Brain pericyte (primary cell): ENCODE results near the gene ANKLE2.
"Not testable (repeated sequence)": the region's sequence is repeated elsewhere in the genome, so short reads cannot be mapped to it uniquely, and the experiment has no call there.

Experiments
- DNase-seq: peaks from one replicate; pipeline ENCODE4 v3.0.0-alpha.2; 2012; ENCODE audit warnings: low read depth, low spot score

The ANKLE2 gene

DNA sequence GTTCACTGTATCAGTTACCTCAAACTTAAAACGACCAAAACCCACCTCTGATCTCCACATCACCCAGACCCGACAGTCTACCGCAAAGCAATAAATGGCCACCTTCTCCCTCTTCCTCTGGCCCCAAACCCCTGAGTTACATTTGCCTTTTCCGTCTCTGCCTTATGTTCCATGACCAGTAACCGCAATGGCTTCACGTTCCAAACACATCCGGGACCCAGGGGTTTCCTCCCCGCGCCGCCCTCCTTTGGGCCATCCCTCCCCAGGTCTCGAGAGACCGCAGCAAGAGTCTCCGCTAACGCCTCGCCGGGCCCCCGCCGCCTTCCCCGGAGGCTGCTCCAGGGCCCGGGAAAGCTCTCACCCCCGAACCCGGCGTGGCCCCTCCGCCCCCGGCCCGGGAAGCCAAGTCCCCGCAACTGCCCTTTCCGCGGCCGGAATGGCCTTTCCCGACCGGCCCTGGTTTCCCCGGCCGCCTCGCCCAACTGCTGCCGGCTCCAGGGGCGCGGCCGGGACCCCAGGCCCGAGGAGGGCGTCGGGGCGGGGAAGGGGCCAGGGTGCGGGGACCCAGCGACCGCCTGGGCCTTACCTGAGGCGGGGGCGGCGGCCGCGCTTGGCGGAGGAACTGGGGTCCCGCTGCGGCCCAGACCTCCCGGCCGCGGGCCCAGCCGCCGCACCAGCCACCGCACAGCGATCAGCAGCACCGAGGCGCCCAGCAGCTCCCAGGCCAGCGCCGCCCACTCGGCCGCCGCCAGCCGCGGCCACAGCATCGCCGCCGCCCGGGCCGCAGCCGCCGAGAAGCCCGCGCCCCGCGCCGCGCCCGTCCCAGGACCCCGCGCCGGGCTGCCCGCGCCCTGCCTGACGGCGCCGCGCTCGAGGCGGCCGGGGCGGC, at the start of gene ANKLE2:
ANKLE2 (minus strand) TSS at position 801 of the 889 bp plus-strand sequence; CDS start at position 767, 34 bp downstream.
- DNase-seq: no peak

DNA sequence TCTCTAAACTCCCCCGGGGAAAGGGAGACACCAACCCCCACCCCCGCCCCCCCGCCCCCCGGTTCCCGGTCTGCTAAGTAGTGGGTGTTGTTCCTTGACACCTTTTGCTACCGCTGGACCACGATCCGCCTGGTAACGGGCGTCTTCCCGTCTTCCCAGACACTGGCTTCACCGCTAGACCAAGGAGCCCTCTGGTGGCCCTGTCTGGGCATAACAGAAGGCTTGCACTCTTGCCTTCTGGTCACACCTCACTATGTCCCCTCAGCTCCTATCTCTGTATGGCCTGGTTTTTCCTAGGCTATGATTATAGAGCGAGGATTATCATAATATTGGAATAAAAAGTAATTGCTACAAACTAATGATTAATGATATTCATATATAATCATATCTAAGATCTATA, 47.8 kb upstream of the ANKLE2 start:
- DNase-seq: not testable (repeated sequence)

DNA sequence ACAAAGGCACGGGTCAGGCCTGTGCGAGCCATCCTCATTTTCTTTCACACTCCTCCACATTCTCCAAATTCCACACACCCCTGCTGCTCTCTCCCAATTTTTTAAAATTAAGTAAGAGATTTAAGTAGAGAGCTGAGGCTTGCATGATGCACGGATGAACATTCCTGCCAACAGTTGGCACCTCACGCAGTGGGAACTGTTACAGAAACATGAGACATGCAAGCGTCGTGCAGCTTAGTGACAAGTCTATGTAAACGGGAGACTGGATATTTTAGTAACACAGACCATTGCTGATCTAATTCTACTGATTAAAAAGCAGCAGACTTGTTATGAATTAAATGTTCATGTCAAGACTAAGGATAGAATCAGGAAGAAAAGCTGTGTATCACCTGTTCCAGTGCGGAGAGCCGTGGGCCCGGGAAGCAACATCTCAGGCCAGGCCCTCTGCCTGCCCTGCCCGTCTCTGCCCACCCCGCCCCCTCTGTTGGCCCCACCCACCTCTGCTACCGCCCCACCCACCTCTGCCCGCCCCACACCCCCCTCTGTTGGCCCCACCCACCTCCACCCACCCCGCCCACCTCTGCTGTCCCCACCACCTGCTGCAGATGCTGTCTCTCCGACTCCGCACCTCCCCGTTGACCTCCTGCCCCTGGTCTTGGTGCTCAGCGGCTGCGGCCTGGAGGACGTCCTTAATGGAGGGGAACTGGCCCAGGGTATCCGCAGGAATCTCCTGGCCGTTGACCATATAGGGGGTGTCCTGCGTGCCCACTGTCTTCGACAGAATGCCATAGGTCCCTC, 45.9 kb upstream of the ANKLE2 start:
- DNase-seq: no peak

DNA sequence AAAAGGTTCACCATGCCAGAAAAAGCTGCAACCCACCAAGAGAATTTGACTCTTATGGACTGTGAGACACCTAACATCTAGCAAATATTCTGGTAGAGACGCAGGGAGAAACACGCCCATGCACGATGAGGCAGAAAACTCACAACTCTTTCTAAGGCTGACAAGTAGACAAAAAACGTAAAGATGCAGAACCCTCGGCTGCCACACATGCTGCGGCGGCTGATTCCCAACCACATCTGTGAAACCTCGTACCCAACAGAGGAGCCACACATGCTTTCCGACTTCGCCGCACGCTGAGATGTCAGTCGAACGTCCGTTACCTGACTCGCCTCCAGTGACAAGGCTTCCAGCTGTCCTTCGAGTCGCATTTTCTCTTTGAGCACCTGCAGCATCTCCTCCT, 45.2 kb upstream of the ANKLE2 start:
- no peak for DNase-seq

DNA sequence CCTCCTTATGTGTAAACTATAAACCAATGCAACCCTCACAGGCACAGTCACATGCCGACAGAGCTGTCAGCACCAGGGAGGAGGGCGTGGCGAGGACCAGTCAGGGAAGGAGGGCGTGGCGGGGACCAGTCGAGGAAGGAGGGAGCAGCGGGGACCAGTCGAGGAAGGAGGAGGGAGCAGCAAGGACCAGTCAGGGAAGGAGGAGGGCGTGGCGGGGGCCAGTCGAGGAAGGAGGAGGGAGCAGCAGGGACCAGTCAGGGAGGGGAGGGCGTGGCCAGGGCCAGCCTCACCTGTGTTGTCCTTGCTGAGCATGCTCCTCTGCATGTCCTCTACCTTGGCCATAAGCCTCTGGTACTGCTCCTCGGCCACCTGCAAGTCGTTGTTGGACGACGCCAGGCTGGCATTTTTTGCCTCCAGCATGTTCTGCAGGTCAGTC, 42.8 kb upstream of the ANKLE2 start:
- no peak for DNase-seq

DNA sequence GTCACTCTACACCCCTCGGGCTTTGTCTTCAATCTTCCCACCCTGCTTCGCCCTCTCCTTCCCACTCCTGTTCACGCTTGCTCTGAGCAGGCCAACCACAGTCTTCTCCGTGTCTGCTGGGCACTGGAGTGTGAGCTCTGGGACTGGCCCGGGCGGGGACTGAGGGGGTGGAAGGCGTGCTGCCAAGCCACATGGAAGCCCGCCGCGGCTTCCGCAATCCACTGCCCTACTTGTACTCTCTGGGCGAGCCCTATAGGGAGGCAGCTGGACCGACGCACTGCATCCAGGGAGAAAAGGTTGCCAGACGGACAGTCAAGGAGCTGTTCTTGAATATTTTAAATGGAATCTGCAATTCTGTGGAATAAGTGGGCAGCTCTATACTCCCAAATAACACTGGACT, 42.3 kb upstream of the ANKLE2 start:
- DNase-seq: no peak

DNA sequence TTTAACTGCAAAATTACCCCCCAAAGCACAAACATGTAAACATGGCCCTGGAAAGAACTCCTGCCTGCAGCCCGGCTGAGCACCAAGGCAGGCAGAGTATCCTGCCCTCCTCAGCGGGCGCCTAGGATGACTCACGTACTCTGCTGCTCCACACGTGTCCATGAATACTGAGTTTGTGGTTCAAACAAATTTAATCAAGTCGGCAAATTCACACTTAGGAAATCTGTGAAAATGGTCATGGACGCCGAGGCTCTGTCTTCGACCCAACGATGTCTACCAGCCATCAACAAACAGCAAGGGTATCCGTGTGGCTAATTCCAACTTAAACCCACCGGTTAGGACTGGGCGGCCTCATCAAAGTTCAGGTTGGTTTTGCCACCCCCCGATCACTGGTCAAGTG, 41.5 kb upstream of the ANKLE2 start:
- no peak for DNase-seq

DNA sequence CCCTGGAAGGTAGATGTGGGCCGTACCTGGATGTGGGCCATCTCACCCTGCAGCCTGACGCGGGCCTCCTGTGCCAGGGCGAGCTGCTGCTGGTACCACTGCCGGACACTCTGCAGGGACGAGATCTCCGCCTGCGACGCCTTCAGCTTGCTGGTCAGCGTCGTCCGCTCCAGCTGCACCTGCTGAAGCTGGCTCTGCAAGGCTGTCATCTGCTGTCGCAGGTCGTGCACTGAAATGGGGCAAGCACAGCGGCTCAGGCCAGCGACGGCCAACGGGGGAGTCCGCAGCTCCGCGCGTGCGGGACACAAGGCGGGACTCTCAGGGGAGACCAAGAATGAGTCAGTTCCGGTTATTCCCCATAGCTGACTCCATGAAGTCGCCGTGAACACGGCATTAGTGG, 40.1 kb upstream of the ANKLE2 start:
- DNase-seq: no peak

DNA sequence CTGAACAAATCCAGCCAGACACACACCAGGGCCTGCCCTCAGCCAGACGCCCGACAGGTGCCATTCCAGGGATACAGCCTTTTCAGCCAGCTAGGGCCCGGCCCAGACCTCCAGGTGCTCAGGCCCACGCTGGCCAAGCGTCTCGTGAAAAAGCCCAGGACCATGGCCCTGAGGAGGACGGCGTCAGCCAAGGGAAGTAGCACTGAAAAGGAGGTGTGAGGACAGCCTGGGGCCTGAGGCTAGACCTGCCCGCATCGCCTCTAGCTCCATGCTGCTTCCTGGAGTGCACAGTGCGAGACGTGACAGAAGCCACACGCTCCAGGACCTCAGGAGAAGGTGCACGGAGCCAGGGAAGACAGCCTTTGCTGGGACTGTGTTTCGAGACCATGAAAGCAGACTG, 37.2 kb upstream of the ANKLE2 start:
- DNase-seq: no peak

DNA sequence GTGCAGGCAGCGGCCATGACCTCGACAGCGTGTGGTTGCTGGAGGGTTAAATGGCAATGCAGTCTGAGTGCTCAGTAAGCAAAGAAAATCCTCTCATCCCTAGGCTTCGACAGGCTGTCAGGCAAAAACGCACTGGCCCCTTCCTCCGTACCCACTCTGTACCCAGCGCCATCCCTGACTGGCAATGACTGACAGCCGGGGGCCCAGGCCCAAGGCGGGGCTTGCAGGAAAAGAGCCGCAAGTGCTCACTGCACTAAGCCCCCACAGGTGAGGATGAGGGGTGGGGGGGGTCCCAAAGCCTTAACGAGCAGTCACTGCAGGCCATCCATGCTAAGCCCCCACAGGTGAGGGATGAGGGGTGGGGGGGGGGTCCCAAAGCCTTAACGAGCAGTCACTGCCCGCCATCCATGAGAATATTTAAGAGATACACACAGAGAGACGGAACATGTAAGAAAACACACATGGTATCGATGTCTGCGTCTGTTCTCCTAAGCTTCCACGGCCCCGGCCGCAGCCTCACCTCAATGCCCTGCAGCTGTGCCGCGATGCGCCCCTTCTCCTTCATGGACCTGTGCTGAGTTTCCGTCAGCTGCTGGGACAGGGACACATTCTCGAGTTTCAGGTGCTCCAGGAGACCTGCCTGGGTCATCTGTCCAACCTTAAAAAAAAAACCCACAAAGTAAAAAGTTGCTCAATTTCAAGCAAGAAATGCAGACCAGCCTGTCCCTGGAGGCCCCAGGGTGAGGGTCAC, 36.4 kb upstream of the ANKLE2 start:
- no peak for DNase-seq

DNA sequence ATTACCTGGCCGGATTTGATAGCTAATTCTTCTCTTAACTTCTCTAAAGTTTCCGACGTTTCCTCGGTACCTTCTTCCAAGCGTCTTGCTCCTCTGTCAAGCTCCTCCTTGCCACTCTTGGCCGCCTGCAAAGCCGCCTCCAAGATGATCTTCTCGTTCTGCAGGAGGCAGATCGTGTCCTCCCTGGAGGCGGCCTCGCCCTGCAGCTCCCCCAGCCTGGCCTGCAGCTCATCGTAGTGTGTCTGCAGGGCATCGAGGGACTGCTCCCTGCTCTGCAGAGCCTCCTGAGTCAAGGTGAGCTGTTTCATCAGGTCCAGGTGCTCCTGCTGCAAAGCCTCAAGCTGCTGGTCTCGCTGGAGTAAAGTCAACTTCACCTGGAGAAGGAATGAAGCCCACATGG, 34.2 kb upstream of the ANKLE2 start:
- no peak for DNase-seq

DNA sequence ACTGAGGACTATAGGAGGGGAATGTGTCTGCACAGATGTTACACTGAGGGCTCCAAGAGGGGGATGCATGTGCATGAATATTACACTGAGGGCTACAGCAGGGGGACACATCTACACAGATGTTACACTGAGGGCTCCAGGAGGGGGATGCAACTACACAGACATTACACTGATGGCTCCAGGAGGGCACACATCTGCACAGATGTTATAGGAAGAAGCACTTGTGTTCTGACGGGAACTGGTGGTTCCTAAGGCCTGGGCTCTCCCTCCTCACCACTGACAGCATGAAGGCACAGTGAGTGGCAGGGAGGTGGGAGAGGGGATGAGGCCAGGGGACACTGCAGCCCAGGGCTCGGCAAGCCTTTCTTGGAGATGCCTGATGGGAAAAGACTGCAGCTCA, 30.3 kb upstream of the ANKLE2 start:
- DNase-seq: not testable (repeated sequence)

DNA sequence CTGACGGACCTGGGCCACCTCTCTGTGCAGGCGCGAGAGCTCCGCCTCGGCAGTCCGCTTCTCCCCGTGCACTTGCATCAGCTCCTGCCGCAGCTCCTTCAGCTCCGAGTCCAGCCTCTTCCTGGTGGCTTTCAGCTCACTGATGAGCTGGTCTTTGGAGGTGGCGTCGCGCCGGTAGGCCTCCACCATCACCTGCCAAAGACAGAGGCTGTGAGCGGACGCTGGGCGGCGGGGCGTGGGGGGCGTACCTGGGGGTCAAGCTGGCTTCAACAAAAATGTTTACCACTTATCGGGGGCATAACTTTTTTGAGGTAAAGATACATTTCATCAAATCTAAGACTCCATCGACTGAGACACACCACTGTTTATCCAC, 27.5 kb upstream of the ANKLE2 start:
- DNase-seq: no peak

DNA sequence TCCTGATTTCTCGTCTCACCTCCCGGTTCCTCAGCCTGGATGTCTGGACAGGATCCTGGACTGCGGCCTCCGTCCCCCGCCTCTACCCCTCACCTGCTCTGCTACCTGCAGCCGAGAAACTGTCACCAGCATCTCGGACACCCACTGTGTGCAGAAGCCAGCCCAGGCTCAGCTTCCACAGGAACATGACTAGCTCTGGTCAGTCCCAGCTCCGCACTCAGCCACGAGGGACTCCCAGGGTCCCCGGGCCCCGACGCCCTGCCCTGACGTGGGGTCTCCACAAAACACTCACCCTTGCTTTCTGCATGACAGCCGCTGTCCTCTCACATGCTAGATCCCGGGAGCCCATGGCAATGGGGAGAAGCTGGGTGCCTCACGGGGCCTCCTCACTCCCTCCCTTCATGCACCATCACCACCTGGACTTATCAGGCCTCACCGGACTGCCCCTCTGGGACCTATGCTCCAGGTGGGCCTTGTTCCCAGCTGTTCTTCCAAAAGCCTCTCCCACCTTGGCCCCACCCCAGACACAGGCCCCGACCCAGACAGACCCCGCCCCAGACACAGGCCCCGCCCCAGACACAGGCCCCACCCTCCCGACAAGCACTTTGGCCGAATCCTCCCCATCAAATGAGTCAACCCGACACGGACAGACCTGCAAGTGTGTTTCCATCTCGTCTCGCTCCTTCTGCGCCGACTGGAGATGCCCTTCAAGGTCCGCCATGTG, 26.9 kb upstream of the ANKLE2 start:
- DNase-seq: no peak

DNA sequence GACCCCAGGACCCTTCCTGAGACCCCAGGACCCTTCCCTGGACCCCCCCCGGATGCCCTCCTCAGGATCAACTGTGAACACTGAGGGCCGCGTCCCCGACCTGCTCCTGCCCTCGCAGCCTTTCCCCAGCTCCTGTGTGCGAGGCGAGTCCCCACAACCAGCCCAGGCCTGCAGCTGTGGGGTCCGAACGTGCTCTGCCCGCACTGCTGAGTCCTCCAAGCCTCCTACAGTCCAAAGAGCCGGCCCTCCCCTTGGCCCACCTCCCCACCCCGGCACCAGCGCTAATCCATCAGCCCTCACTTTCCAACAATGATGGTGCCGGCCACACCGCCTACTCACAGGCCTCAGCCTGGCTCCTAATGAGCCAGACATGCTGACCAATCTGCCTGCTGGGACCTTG, 26.2 kb upstream of the ANKLE2 start:
- DNase-seq: no peak

DNA sequence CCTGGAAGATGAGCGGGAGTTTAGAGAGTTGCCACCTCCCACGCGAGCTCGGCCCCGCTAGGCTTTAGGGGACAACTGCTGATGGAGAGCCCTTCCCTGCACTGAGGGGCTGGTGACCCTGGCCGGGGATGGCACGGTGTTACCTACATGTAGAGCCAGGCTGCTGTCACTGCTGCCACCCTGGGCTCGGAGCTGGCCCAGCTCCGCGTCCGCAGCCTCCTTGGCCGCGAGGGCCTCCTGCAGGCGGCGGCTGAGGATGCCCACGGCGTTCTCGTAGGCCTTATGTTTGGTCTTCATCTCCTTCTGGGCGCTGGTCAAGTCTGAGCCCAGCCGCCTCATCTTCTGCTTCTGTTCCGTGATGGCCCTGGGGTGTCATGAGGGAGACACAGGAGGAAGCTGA, 24.6 kb upstream of the ANKLE2 start:
- no peak for DNase-seq

DNA sequence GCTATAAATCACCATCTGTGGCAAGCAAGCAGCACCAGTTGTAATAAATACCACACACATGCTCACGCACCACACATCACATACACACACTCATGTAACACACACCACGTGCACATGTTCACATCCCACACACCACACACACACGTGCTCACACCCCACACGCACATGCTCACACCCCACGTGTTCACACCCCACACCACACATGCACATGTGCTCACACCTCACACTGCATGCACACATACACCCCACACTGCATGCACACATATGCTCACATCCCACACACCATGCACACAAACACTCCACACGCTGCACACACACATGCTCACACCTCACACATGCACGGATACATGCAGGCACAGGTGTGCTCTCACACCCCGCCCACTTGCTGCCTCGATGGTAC, 22.9 kb upstream of the ANKLE2 start:
- DNase-seq: no peak

DNA sequence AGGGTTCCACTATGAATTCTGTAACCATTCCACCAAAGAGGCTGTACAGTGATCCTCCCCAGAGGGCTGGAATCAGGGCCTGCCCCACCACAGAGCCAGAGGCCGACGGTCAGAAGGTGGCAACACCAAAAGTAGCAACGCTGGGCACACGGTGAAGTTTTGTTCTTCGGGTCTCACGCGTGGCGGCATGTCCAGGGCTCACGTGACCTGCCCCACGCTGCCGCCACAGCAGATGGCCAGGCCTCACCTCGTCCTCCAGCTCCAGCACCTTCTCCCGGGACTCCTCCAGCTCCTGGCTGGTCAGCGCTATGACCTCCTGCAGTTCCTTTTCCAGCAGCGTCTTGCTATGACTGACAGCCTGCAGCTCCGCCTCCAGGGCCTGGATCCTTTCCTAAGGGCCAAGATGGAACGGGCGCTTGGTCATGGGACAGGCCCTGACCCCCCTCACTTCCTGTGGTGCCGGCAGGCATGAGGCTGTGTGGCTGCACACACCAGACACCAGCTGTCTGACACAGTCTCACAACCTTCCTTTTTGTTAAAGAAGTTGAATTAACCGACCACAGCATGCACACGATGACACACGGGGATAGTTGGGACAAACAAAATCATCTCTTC, 22.4 kb upstream of the ANKLE2 start:
- DNase-seq: no peak

DNA sequence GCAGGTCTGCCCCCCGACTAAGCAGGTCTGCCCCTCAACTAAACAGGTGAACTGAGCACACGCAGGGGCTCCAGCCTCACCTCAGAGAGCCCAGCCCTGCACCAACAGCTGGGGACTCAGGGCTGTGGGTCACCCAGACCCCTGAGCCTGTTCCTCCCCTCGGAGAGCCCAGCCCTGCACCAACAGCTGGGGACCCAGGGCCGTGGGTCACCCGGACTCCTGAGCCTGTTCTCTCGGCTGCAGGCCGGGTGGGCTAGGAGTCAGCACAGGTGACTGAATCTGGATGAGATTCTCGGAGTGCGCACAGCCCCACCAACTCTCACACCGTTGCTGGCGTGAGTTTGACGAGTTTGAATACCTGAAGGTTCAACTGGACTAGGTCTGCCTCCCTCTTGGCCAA, 20.3 kb upstream of the ANKLE2 start:
- DNase-seq: no peak

DNA sequence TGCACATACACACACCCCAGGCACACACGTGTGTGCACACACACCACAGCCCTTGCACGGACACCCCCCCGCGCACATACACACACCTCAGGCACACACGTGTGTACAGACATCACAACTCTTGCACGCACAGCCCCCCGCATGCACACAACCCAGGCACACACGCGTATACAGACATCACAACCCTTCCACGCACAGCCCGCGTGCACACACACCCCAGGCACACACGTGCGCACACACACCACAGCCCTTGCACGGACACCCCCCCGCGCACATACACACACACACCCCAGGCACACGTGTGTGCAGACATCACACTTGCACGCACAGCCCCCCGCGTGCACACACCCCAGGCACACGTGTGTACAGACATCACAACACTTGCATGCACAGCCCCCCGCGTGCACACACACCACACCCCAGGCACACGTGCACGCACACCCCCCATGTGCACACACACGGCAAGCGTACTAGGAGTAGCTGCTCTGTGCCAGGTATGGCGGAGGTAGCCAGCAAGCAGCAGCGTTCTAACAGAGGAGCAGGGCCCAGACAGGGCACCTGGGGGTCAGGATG, 18.2 kb upstream of the ANKLE2 start:
- DNase-seq: no peak

DNA sequence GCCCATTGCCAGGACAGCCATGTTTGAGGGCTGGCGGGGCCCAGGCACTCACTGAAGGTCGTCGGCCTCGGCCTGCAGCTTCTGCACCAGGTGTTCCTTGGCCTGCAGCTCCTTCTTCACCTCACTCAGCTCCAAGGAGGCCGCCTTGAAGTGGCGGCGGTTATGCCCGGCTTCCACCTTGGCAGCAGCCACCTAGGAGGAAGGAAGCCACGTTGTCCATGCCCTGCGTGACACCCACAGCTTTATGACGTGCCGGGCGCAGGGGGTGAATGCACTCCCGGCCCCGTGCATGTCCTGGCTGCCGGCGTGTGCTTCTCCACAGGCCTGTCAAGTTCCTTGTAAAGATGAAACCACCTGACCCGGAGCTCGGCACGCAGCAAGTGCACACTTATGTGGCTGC, 16.0 kb upstream of the ANKLE2 start:
- DNase-seq: no peak
